Activated T-cell treated with anti-CD3 and anti-CD28 coated beads for 24 hours (primary cell): ENCODE data around the gene MYADML2.

Experiments used
- DNase-seq: peaks from one replicate; pipeline ENCODE4 v3.0.0-alpha.2; 2020; ENCODE audit warnings: low read depth

Gene MYADML2

GRCh38 chr17:81909966-81910839 lies 36.8 kb downstream of the MYADML2 start:
- DNase-seq = no peak

DNA sequence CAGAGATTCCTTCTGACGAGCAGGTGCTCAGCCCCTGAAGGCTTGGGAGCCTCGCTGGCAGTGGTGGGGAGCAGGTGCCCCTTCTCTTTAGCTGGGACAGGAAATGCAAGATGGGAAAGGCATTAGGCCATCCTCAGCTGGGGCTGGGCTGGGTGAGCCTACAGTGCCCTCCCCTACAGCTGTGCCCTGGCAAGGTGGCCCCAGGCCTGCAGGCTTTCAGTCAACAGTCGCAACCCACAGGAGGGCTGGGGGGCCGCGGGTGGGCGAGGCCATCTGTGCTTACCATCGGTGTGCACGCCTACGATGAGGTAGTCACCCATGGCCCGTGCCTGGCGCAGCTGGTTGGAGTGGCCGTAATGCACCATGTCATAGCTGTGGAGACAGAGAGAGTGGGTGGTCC lies 37.8 kb downstream of the MYADML2 start:
- DNase-seq = no peak

GRCh38 chr17:81908793-81909192 lies 38.2 kb downstream of the MYADML2 start:
- DNase-seq = no peak

DNA sequence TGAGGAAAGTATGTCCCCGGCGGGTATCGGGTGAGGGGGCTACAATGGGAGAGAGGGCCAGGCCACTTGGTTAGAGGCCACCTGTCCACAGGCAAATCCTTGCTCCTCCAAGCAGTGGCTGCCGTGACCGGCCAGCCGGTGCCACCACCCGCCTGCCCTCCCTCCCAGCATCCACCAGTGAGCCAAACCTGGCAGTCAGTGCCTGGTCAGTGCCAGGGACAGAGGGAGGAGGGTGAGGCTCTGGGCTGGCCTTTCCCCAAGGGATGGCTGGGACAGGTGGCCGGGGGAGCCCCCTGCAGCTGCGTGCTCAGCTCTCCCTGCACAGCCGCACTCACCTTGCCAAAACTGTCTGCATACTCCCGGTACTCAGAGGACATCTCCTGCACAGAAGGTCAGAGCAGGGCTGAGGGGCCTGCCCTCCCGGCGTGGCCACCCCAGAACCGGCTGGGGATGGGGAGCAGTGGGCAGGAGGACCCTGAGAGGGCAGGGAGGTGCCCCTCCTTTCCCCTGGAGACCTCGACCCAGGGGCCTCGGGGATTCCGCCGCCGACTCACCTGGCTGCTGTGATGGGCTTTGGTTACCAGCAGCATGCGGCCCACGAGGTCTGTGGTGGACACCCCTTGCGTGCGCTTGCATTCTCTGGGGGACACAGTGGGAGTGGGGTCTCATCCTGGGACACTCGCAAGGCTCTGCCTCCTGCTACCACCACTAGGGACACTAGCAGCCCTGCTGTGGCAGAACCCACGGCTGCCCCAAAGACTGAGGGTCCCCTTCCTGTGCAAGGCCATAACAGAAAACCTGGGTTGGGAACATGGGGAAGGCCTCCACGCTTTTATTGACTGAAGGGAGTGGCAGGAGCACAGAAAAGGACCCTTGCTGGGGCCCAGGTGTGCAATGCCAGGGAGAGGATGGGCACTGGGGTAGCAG lies 39.6 kb downstream of the MYADML2 start:
- no peak for DNase-seq

- no peak for DNase-seq
Observed at GRCh38 chr17:81906476-81907218, 40.4 kb downstream of the MYADML2 start.

DNA sequence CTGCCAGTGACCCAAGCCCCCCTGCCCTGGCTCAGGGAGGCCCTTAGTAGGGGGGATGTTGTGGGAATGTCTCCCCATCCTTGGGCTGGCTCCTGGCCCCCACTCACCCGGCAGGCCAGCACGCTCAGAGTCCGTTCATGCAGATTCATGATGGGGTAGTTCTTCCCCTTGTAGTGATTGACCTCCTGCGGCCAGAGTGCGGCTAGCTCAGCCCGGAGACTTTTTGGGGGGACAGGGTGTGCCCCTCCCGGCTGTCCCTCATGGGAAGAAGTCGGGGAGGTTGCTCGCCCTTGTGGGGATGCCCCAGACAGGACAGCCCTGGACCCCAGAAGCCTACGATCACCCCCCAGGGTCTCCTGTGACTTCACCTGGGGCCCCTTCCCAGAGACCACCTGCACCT lies 41.0 kb downstream of the MYADML2 start:
- no peak for DNase-seq

- no peak for DNase-seq
Observed at GRCh38 chr17:81905424-81905875, 41.6 kb downstream of the MYADML2 start.

GRCh38 chr17:81904600-81905423 lies 42.2 kb downstream of the MYADML2 start:
- DNase-seq = no peak

DNA sequence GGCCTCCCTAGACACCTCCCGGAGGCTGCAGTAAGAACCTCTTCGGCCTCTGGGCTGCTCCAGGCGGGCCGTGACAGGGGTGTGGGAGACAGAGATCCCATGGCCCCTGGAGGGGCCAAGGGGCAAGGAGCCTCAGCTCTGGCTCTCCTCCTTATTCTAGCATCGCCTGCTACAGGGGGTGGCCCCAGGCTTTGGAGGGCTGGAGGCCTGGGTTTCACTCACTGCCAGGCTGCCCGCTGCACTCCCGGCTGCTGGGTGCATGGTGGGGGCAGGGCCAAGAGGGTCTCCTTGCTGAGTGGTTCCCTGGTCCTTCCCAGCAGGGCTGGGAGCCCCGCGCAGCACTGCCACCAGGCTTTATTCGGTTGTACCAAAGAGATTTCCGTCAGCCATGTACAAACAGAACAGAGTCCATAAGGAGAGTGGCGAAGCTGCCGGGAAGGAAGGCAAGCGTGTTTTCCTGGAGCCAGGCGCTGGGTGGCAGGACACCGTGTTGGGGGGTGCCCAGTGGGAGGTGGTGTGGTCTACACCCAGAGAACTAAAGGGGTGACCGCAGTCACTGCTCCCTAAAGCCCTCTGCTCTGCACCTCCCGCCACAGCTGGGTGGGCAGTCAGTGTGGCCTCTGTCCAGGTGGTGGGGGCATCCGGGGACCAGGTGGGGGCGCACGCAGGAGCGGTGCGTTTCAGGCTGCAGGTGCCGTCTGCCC lies 43.0 kb downstream of the MYADML2 start:
- no peak for DNase-seq

- no peak for DNase-seq
Observed at GRCh38 chr17:81903415-81903831, 43.6 kb downstream of the MYADML2 start.

- no peak for DNase-seq
Observed at GRCh38 chr17:81902653-81903414, 44.2 kb downstream of the MYADML2 start.

- DNase-seq = no peak
Observed at GRCh38 chr17:81902023-81902652, 44.9 kb downstream of the MYADML2 start, which contains the start of gene NPB. Gene NPB, plus strand, starts transcription at chr17:81902238. Its CDS starts 40 bp downstream, at chr17:81902278.

DNA sequence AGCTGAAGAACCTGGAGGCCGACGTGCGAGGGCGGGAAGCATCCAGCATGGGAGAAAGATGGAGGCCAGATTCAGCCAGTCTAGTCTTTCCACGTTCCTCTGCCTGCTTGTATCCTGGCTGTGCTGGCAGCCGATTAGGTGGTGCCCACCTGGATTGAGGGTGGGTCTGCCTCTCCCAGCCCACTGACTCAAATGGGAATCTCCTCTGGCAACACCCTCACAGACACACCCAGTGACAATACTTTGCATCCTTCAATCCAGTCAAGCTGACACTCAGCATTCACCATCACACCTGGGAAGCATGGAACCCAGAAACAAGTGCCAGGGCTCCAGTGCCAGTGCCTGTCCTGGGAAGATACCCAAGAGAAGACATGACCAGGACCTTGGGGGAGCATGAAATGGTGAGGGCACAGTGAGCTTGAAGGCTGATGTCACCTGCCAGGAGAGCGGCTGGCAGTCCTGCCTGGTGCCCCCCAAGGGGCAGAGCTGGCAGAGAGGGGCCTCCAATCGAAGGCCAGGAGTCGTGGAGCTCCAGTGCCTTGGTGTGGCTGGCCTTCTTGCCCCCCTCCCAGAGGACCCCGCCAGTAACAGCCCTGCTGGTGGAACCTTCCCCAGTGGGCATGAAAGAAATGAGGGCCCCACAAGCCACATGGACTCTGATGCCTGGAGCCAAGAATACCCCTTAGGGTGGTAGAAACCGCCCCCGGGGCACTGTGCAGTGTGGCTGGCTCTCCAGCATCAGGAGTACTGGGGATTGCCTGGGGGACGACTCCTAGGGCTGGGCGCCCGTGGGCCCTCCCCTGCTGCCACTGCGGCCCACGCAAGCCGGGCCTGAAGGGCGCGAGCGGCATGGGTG lies 45.6 kb downstream of the MYADML2 start:
- no peak for DNase-seq

GRCh38 chr17:81900181-81900820 lies 46.7 kb downstream of the MYADML2 start:
- no peak for DNase-seq

DNA sequence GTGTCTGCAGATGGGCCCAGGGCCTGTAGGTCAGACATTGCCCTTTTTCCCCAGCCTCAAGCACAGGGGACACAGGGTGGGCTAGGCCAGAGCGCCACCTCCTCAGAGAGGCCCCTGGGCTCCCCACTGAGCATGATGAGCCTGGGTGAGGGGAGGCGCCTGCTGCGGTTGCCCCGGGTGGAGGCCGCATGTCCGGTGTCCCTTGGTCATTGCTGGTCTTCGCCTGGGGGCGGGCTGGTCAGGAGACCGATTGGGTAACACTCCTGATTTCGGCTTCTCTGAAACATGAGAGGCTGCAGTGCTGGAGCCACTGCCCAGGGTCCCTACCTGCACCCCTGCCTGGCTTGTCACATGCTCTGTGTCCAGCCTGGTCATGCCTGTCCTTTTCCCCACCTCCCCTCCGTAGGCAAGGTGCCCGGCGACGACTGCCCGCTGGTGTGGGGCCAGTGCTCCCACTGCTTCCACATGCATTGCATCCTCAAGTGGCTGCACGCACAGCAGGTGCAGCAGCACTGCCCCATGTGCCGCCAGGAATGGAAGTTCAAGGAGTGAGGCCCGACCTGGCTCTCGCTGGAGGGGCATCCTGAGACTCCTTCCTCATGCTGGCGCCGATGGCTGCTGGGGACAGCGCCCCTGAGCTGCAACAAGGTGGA lies 47.4 kb downstream of the MYADML2 start:
- no peak for DNase-seq

DNA sequence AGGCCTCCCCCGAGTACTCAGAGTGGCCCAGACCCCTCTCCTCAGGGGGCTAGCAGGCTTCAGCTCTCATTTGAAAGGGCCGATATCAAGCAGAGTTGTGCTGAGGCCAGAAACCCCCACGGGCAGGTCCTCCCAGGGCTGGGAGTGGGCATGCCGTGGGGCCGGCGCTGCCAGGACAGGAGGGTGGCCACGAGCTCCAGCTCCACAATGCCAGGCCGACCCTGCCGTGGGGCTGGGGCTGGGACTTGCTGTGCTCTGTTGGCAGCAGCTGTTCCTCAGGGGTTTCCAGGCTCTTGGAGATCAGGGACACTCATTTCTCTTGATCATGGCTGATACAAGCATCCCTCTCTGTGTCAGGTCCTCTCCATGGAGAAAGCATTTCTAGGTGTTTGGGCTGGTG lies 48.1 kb downstream of the MYADML2 start:
- DNase-seq = no peak
